HL-60 (cell line): Measurements from ENCODE around the gene TMEM82.

Experiments used
- POLR2AphosphoS5 ChIP-seq: IDR thresholded peaks from 2 replicates; pipeline ENCODE4 v1.6.1; 2012; ENCODE audit warnings: low read depth
- TF ChIP-seq, protein P1 (sequence below): IDR thresholded peaks from one replicate; pipeline ENCODE4 v1.5.1; 2011; ENCODE audit warnings: low read length, control low read depth, inconsistent platforms; ENCODE audit not compliant: insufficient read depth

DNA sequence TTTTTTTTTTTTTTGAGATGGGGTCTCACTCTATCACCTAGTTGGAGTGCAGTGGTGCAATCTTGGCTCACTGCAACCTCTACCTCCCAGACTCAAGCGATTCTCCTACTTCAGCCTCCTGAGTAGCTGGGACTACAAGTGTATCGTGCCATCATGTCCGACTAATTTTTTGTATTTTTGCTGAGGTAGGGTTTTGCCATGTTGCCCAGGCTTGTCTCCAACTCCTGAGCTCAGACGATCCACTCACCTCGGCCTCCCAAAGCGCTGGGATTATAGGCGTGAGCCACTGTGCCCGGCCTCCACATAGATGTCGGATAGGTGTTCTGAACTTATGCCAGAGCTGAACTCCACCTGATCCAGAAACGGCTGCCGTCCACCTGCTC is 37.1 kb upstream of the TMEM82 start:
- TF ChIP-seq POLR2AphosphoS5 = no peak
- TF ChIP-seq, protein P1, sequence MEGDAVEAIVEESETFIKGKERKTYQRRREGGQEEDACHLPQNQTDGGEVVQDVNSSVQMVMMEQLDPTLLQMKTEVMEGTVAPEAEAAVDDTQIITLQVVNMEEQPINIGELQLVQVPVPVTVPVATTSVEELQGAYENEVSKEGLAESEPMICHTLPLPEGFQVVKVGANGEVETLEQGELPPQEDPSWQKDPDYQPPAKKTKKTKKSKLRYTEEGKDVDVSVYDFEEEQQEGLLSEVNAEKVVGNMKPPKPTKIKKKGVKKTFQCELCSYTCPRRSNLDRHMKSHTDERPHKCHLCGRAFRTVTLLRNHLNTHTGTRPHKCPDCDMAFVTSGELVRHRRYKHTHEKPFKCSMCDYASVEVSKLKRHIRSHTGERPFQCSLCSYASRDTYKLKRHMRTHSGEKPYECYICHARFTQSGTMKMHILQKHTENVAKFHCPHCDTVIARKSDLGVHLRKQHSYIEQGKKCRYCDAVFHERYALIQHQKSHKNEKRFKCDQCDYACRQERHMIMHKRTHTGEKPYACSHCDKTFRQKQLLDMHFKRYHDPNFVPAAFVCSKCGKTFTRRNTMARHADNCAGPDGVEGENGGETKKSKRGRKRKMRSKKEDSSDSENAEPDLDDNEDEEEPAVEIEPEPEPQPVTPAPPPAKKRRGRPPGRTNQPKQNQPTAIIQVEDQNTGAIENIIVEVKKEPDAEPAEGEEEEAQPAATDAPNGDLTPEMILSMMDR = no peak
